KMS-11 (cell line): ENCODE measurements around the gene ADCY3.

ENCODE experiments used
- H2AFZ ChIP-seq: fragments of 200-600 bp; sonication (generic); 2 replicates; pipeline ENCODE4 v1.6.1; 2016; ENCODE audit warnings: antibody characterized with exemption, mixed run types, low read depth
- H3K27ac ChIP-seq: fragments of 200-600 bp; sonication (generic); 2 replicates; pipeline ENCODE4 v1.6.1; 2016; ENCODE audit warnings: mild to moderate bottlenecking, mixed run types
- H3K27me3 ChIP-seq: fragments of 200-600 bp; sonication (generic); 2 replicates; pipeline ENCODE4 v1.6.1; 2017; ENCODE audit warnings: mild to moderate bottlenecking, low read depth, mixed run types, moderate library complexity; ENCODE audit not compliant: insufficient read depth
- H3K36me3 ChIP-seq: fragments of 200-600 bp; sonication (generic); 2 replicates; pipeline ENCODE4 v1.6.1; 2017; ENCODE audit warnings: mild to moderate bottlenecking, mixed run types; ENCODE audit not compliant: insufficient read depth
- H3K4me1 ChIP-seq: fragments of 200-600 bp; sonication (generic); 2 replicates; pipeline ENCODE4 v1.6.1; 2016; ENCODE audit warnings: mild to moderate bottlenecking, low read depth, mixed run types; ENCODE audit not compliant: poor library complexity, severe bottlenecking
- H3K4me2 ChIP-seq: fragments of 200-600 bp; sonication (generic); 2 replicates; pipeline ENCODE4 v1.7.0; 2016; ENCODE audit warnings: mild to moderate bottlenecking, mixed run types
- H3K4me3 ChIP-seq: fragments of 200-600 bp; sonication (generic); IDR thresholded peaks from 2 replicates; pipeline ENCODE4 v1.6.1; 2017; ENCODE audit warnings: low read depth, low read length, mixed read lengths; ENCODE audit not compliant: insufficient read depth
- H3K79me2 ChIP-seq: fragments of 200-600 bp; sonication (generic); 2 replicates; pipeline ENCODE4 v1.6.1; 2016; ENCODE audit warnings: low read depth, mixed run types; ENCODE audit not compliant: insufficient read depth
- H3K9ac ChIP-seq: fragments of 200-600 bp; sonication (generic); 2 replicates; pipeline ENCODE4 v1.6.1; 2016; ENCODE audit warnings: mild to moderate bottlenecking, mixed run types
- H4K20me1 ChIP-seq: fragments of 200-600 bp; sonication (generic); 2 replicates; pipeline ENCODE4 v1.6.1; 2016; ENCODE audit warnings: mild to moderate bottlenecking, mixed run types; ENCODE audit not compliant: insufficient read depth
- CTCF ChIP-seq: fragments of 200-600 bp; sonication (generic); conservative IDR thresholded peaks from 2 replicates; pipeline ENCODE4 v1.6.1; 2017; ENCODE audit warnings: low read depth, mild to moderate bottlenecking, antibody characterized with exemption, low read length, moderate library complexity, mixed read lengths

ADCY3 gene

GRCh38 chr2:24889221-24889620 is 30.8 kb downstream of the ADCY3 start:
- Histone ChIP-seq H4K20me1 (no peaks in the 10 kb centered on the region), H3K79me2 (no peaks in the 10 kb centered on the region; the same call in 1 of the 2 replicates), H3K9ac (no peak overlapping the region), H3K4me1 (peaks cover 4% of the 10 kb centered on the region), H3K27ac (no peak overlapping the region), H3K4me2 (no peak overlapping the region), H3K27me3 (no peaks in the 10 kb centered on the region), H2AFZ (no peak overlapping the region), H3K36me3 (no peaks in the 10 kb centered on the region), H3K4me3 (no peak overlapping the region)
- TF ChIP-seq CTCF: no peak

- Histone ChIP-seq H2AFZ (no peak overlapping the region), H3K36me3 (no peaks in the 10 kb centered on the region), H3K9ac (no peak overlapping the region), H3K4me1 (peaks cover 4% of the 10 kb centered on the region), H3K79me2 (no peaks in the 10 kb centered on the region; the same call in 1 of the 2 replicates), H3K4me3 (no peak overlapping the region), H4K20me1 (no peaks in the 10 kb centered on the region), H3K27ac (no peak overlapping the region), H3K27me3 (no peaks in the 10 kb centered on the region), H3K4me2 (no peak overlapping the region)
- no peak for TF ChIP-seq CTCF
Measured at GRCh38 chr2:24888177-24888576, 31.9 kb downstream of the ADCY3 start.

- Histone ChIP-seq H3K79me2 (no peaks in the 10 kb centered on the region; the same call in 1 of the 2 replicates), H2AFZ (no peak overlapping the region), H3K36me3 (no peaks in the 10 kb centered on the region), H3K27ac (no peak overlapping the region), H4K20me1 (no peaks in the 10 kb centered on the region), H3K4me2 (no peak overlapping the region), H3K27me3 (no peaks in the 10 kb centered on the region), H3K9ac (no peak overlapping the region), H3K4me3 (no peak overlapping the region), H3K4me1 (peaks cover 4% of the 10 kb centered on the region)
- TF ChIP-seq CTCF: no peak
Measured at GRCh38 chr2:24887307-24887874, 32.6 kb downstream of the ADCY3 start.

GRCh38 chr2:24886691-24887304 is 33.2 kb downstream of the ADCY3 start:
- Histone ChIP-seq H3K36me3 (no peaks in the 10 kb centered on the region), H4K20me1 (no peaks in the 10 kb centered on the region), H3K27ac (no peak overlapping the region), H3K9ac (no peak overlapping the region), H3K4me2 (no peak overlapping the region), H2AFZ (no peak overlapping the region), H3K4me3 (no peak overlapping the region), H3K4me1 (peaks cover 4% of the 10 kb centered on the region), H3K79me2 (peaks cover under 1% of the 10 kb centered on the region), H3K27me3 (no peaks in the 10 kb centered on the region)
- TF ChIP-seq CTCF: no peak
